ENCODE results near the gene OPRM1. TPM values are rescaled to one million over a fixed set of nuclear protein-coding genes. Genes with fewer than 3 reads are reported as not detected.
"Not testable (repeated sequence)": the region's sequence is repeated elsewhere in the genome, so short reads cannot be mapped to it uniquely, and the experiment has no call there.

OPRM1 gene
- total RNA-seq, 2 experiments from 2014 or later = not detected

GRCh38 chr6:154230910-154231595 is 192.0 kb downstream of the OPRM1 start:
- H3K4me3 Mint-ChIP-seq = peak overlapping the region; percentile 40
- DNase-seq = no peak
- peaks cover 62% of the 10 kb centered on the region for H3K4me1 Mint-ChIP-seq
- ChIA-PET POLR2A (interaction anchor here (1.8 to 7.4 kb wide), 4 partner anchors 10 to 74 kb away, joined by 5 to 116 read pairs (median 10); no protein-coding TSS in a partner anchor), CTCF (interaction anchor here (1.2 to 1.4 kb wide), 4 partner anchors 10 to 74 kb away, joined by 5 read pairs; no protein-coding TSS in a partner anchor)
- no peaks in the 10 kb centered on the region for H3K27me3 Mint-ChIP-seq
- H3K27ac Mint-ChIP-seq = peak overlapping the region; percentile 60
- H3K9me3 Mint-ChIP-seq = no peaks in the 10 kb centered on the region
- H3K36me3 Mint-ChIP-seq (ENCODE audit: low read depth) = peaks cover under 1% of the 10 kb centered on the region

- ChIA-PET CTCF (interaction anchor here (1.0 to 1.3 kb wide), 5 partner anchors 9 to 75 kb away, joined by 4 to 6 read pairs (median 5); no protein-coding TSS in a partner anchor), POLR2A (interaction anchor here (1.4 to 7.4 kb wide), 4 partner anchors 9 to 75 kb away, joined by 6 to 116 read pairs (median 10); no protein-coding TSS in a partner anchor)
- peak overlapping the region; percentile 40 for H3K4me3 Mint-ChIP-seq
- no peak for DNase-seq
- peak overlapping the region; percentile 60 for H3K27ac Mint-ChIP-seq
- H3K36me3 Mint-ChIP-seq (ENCODE audit: low read depth) = peaks cover 7% of the 10 kb centered on the region
- H3K9me3 Mint-ChIP-seq = no peaks in the 10 kb centered on the region
- H3K4me1 Mint-ChIP-seq = peaks cover 57% of the 10 kb centered on the region
- H3K27me3 Mint-ChIP-seq = no peaks in the 10 kb centered on the region
Measured at GRCh38 chr6:154232013-154232910, 193.2 kb downstream of the OPRM1 start.

GRCh38 chr6:154233383-154233782 is 194.3 kb downstream of the OPRM1 start:
- ChIA-PET CTCF (interaction anchor here (0.9 to 1.2 kb wide), 2 partner anchors 10 to 44 kb away, joined by 3 read pairs; no protein-coding TSS in a partner anchor), POLR2A (interaction anchor here (1.4 to 7.4 kb wide), 4 partner anchors 8 to 39 kb away, joined by 3 to 116 read pairs (median 8); no protein-coding TSS in a partner anchor)
- no peaks in the 10 kb centered on the region for H3K9me3 Mint-ChIP-seq
- H3K4me1 Mint-ChIP-seq = peaks cover 56% of the 10 kb centered on the region
- H3K4me3 Mint-ChIP-seq = no peak overlapping the region
- H3K27me3 Mint-ChIP-seq = no peaks in the 10 kb centered on the region
- H3K27ac Mint-ChIP-seq = no peak overlapping the region
- peaks cover 7% of the 10 kb centered on the region for H3K36me3 Mint-ChIP-seq (ENCODE audit: low read depth)
- DNase-seq = no peak

- no peaks in the 10 kb centered on the region for H3K27me3 Mint-ChIP-seq
- POLR2A ChIA-PET = interaction anchor here (1.5 to 7.4 kb wide), 2 partner anchors 12 to 38 kb away, joined by 3 to 116 read pairs; no protein-coding TSS in a partner anchor
- no peak overlapping the region for H3K4me3 Mint-ChIP-seq
- CTCF ChIA-PET = interaction anchor here (0.9 to 1.2 kb wide), 3 partner anchors 11 to 43 kb away, joined by 3 read pairs; no protein-coding TSS in a partner anchor
- no peak for DNase-seq
- no peaks in the 10 kb centered on the region for H3K9me3 Mint-ChIP-seq
- H3K4me1 Mint-ChIP-seq = peaks cover 53% of the 10 kb centered on the region
- peaks cover 7% of the 10 kb centered on the region for H3K36me3 Mint-ChIP-seq (ENCODE audit: low read depth)
- H3K27ac Mint-ChIP-seq = no peak overlapping the region
Measured at GRCh38 chr6:154234019-154234772, 195.2 kb downstream of the OPRM1 start.

GRCh38 chr6:154236646-154237301 is 197.7 kb downstream of the OPRM1 start:
- ChIA-PET CTCF (interaction anchor here (0.6 to 1.7 kb wide), 2 partner anchors 9 to 40 kb away, joined by 3 to 5 read pairs; no protein-coding TSS in a partner anchor), POLR2A (interaction anchor here (0.9 to 7.4 kb wide), 2 partner anchors 9 to 79 kb away, joined by 4 to 116 read pairs; no protein-coding TSS in a partner anchor)
- peaks cover 49% of the 10 kb centered on the region for H3K4me1 Mint-ChIP-seq
- H3K27me3 Mint-ChIP-seq = no peaks in the 10 kb centered on the region
- H3K4me3 Mint-ChIP-seq = no peak overlapping the region
- no peaks in the 10 kb centered on the region for H3K9me3 Mint-ChIP-seq
- H3K36me3 Mint-ChIP-seq (ENCODE audit: low read depth) = peaks cover 11% of the 10 kb centered on the region
- DNase-seq = no peak
- no peak overlapping the region for H3K27ac Mint-ChIP-seq

- H3K27me3 Mint-ChIP-seq = no peaks in the 10 kb centered on the region
- POLR2A ChIA-PET = interaction anchor here (0.8 kb wide), 1 partner anchor 9 kb away, joined by 3 read pairs; no protein-coding TSS in a partner anchor
- no peak for DNase-seq
- H3K36me3 Mint-ChIP-seq (ENCODE audit: low read depth) = peaks cover 25% of the 10 kb centered on the region
- H3K27ac Mint-ChIP-seq = no peak overlapping the region
- H3K9me3 Mint-ChIP-seq = peaks cover 2% of the 10 kb centered on the region
- H3K4me3 Mint-ChIP-seq = no peak overlapping the region
- peaks cover 46% of the 10 kb centered on the region for H3K4me1 Mint-ChIP-seq
- CTCF ChIA-PET = no interaction called here
Measured at GRCh38 chr6:154238831-154239230, 199.8 kb downstream of the OPRM1 start.

GRCh38 chr6:154239392-154239791 is 200.4 kb downstream of the OPRM1 start:
- CTCF ChIA-PET = no interaction called here

GRCh38 chr6:154241061-154241460 is 202.0 kb downstream of the OPRM1 start:
- not testable (repeated sequence) for H3K9me3 Mint-ChIP-seq, DNase-seq, H3K27me3 Mint-ChIP-seq, H3K4me3 Mint-ChIP-seq
- peaks cover 58% of the 10 kb centered on the region for H3K4me1 Mint-ChIP-seq
- peaks cover 32% of the 10 kb centered on the region for H3K36me3 Mint-ChIP-seq (ENCODE audit: low read depth)
- peak overlapping the region; percentile 16 for H3K27ac Mint-ChIP-seq
- CTCF ChIA-PET = interaction anchor here (0.8 to 1.4 kb wide), 4 partner anchors 8 to 36 kb away, joined by 3 to 6 read pairs (median 6); no protein-coding TSS in a partner anchor
- POLR2A ChIA-PET = interaction anchor here (1.8 to 2.4 kb wide), 2 partner anchors 8 to 11 kb away, joined by 9 to 10 read pairs; no protein-coding TSS in a partner anchor

More at GRCh38 chr6:154239392-154239791, 200.4 kb downstream of the OPRM1 start:
- POLR2A ChIA-PET = no interaction called here
- Mint-ChIP-seq H3K27me3 (no peaks in the 10 kb centered on the region), H3K4me3 (no peak overlapping the region), H3K27ac (no peak overlapping the region), H3K36me3 (ENCODE audit: low read depth) (peaks cover 27% of the 10 kb centered on the region), H3K9me3 (peaks cover 2% of the 10 kb centered on the region), H3K4me1 (peaks cover 46% of the 10 kb centered on the region)
- DNase-seq = no peak

GRCh38 chr6:154241581-154241980 is 202.5 kb downstream of the OPRM1 start:
- Mint-ChIP-seq H3K9me3 (peaks cover 2% of the 10 kb centered on the region), H3K27ac (peak overlapping the region; percentile 16), H3K4me1 (peaks cover 64% of the 10 kb centered on the region), H3K4me3 (no peak overlapping the region), H3K27me3 (no peaks in the 10 kb centered on the region), H3K36me3 (ENCODE audit: low read depth) (peaks cover 35% of the 10 kb centered on the region)
- DNase-seq = no peak
- ChIA-PET CTCF (interaction anchor here (0.8 to 1.4 kb wide), 4 partner anchors 9 to 35 kb away, joined by 3 to 6 read pairs (median 6); no protein-coding TSS in a partner anchor), POLR2A (interaction anchor here (1.8 to 2.4 kb wide), 2 partner anchors 9 to 12 kb away, joined by 9 to 10 read pairs; no protein-coding TSS in a partner anchor)

GRCh38 chr6:154242617-154243357 is 203.7 kb downstream of the OPRM1 start:
- Mint-ChIP-seq H3K36me3 (ENCODE audit: low read depth) (peaks cover 31% of the 10 kb centered on the region), H3K4me1 (peaks cover 73% of the 10 kb centered on the region), H3K9me3 (peaks cover 2% of the 10 kb centered on the region), H3K27ac (no peak overlapping the region), H3K4me3 (no peak overlapping the region), H3K27me3 (no peaks in the 10 kb centered on the region)
- ChIA-PET CTCF (no interaction called here), POLR2A (interaction anchor here (8.0 kb wide), 1 partner anchor 10 kb away, joined by 116 read pairs; no protein-coding TSS in a partner anchor)
- no peak for DNase-seq

All from activated CD4-positive, alpha-beta memory T cell treated with anti-CD3 and anti-CD28 coated beads, Interleukin-2, amount 10 ng/mL, durations not matched to agents 7 days and 5 days (primary cell).